Endothelial cell (in vitro differentiated cells): Measurements from ENCODE around the gene AQP1. TPM values are rescaled to one million over a fixed set of nuclear protein-coding genes. Genes with fewer than 3 reads are reported as not detected.

Source experiments
- DNase-seq: peaks from one replicate; pipeline ENCODE4 v3.0.0; 2021; ENCODE audit warnings: low spot score
- H3K27ac Mint-ChIP-seq: one replicate; pipeline ENCODE4 v1.8.0; 2021; ENCODE audit warnings: mixed read lengths, inconsistent platforms; ENCODE audit not compliant: unreplicated experiment
- H3K27me3 Mint-ChIP-seq: one replicate; pipeline ENCODE4 v1.8.0; 2021; ENCODE audit warnings: mild to moderate bottlenecking, moderate library complexity, mixed read lengths, inconsistent platforms; ENCODE audit not compliant: unreplicated experiment
- H3K36me3 Mint-ChIP-seq: one replicate; pipeline ENCODE4 v1.8.0; 2021; ENCODE audit warnings: mild to moderate bottlenecking, low read depth, mixed read lengths, inconsistent platforms; ENCODE audit not compliant: unreplicated experiment
- H3K4me1 Mint-ChIP-seq: one replicate; pipeline ENCODE4 v1.8.0; 2021; ENCODE audit warnings: mild to moderate bottlenecking, mixed read lengths, inconsistent platforms; ENCODE audit not compliant: unreplicated experiment
- H3K4me3 Mint-ChIP-seq: one replicate; pipeline ENCODE4 v1.8.0; 2021; ENCODE audit warnings: mild to moderate bottlenecking, mixed read lengths, inconsistent platforms; ENCODE audit not compliant: unreplicated experiment
- H3K9me3 Mint-ChIP-seq: one replicate; pipeline ENCODE4 v1.8.0; 2021; ENCODE audit warnings: mixed read lengths, inconsistent platforms; ENCODE audit not compliant: unreplicated experiment
- CTCF ChIP-seq: fragments of 200-600 bp; sonication (generic); IDR thresholded peaks from one replicate; pipeline ENCODE4 v1.5.0; 2021; ENCODE audit warnings: antibody characterized with exemption; ENCODE audit not compliant: unreplicated experiment
- long read RNA-seq: library from polyadenylated mRNA; unstranded; transcript quantifications from one replicate; pipeline ENCODE4 v2.0.0, GENCODE V29; 2020; ENCODE audit not compliant: unreplicated experiment
- total RNA-seq: library from RNA; stranded (reverse); fragmentation: NEBNext Ultra II Directional; extraction: Animal tissue kit (Norgen Biotek cat#: 25700); gene quantifications from one replicate; pipeline ENCODE4 v1.2.1, GENCODE V29; 2021; ENCODE audit not compliant: unreplicated experiment

Gene AQP1
- total RNA-seq = 2.7 TPM
- long read RNA-seq = 0 reads

DNA sequence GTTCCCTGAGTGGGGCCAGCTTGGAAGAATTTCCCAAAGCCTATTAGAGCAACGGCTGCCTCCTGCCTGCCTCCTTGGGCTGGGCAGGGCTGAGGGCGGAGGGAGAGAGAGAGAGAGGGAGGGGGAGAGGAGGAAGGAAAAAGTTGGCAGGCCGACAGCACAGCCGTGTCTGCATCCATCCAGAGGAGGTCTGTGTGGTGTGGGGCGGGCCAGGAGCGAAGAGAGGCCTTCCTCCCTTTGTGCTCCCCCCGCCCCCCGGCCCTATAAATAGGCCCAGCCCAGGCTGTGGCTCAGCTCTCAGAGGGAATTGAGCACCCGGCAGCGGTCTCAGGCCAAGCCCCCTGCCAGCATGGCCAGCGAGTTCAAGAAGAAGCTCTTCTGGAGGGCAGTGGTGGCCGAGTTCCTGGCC lies at the start of gene AQP1:
TSS of gene AQP1 (plus strand) at position 293 of the 409 bp plus-strand sequence. CDS start at position 350, 57 bp downstream.
- no peak for TF ChIP-seq CTCF
- no peak for DNase-seq
- no peaks in the 10 kb centered on the region for H3K9me3 Mint-ChIP-seq
- peaks cover 8% of the 10 kb centered on the region for H3K27me3 Mint-ChIP-seq
- peak within 1 kb of the TSS; percentile 48 for H3K27ac Mint-ChIP-seq
- H3K4me1 Mint-ChIP-seq = peaks cover 20% of the 10 kb centered on the region
- H3K36me3 Mint-ChIP-seq = peaks cover 3% of the 10 kb centered on the region
- H3K4me3 Mint-ChIP-seq = peak within 1 kb of the TSS; percentile 43

- Mint-ChIP-seq H3K36me3 (peaks cover 12% of the 10 kb centered on the region), H3K9me3 (no peaks in the 10 kb centered on the region)
Measured at GRCh38 chr7:30862995-30863705, 48.5 kb upstream of the AQP1 start.

DNA sequence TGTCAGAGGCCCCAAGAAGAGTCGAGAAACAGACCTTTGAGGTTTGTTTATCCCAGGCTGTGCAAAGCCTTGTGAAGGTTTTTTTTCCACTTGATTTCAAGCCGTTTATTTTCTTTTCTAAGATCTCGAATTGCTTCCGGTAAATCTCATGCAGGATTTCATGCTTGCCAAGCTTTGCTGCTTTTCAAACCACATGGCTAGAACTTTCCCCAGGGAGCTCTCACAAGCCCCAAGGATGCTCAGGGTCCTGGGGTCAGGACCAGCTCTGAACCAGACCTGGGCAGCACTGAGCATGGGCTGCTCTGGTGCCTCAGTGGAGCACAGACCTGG lies 48.0 kb upstream of the AQP1 start:
- no peak overlapping the region for H3K4me3 Mint-ChIP-seq
- peaks cover 12% of the 10 kb centered on the region for H3K4me1 Mint-ChIP-seq
- no peak overlapping the region for H3K27ac Mint-ChIP-seq
- H3K9me3 Mint-ChIP-seq = no peaks in the 10 kb centered on the region
- no peak for TF ChIP-seq CTCF
- peaks cover 12% of the 10 kb centered on the region for H3K36me3 Mint-ChIP-seq
- H3K27me3 Mint-ChIP-seq = peaks cover 3% of the 10 kb centered on the region
- no peak for DNase-seq

More at GRCh38 chr7:30862995-30863705, 48.5 kb upstream of the AQP1 start:
- no peak for DNase-seq
- no peak for TF ChIP-seq CTCF
- H3K27me3 Mint-ChIP-seq = peaks cover 3% of the 10 kb centered on the region
- peak overlapping the region; percentile 26 for H3K4me3 Mint-ChIP-seq
- peaks cover 12% of the 10 kb centered on the region for H3K4me1 Mint-ChIP-seq
- H3K27ac Mint-ChIP-seq = no peak overlapping the region

- H3K4me3 Mint-ChIP-seq = no peak overlapping the region
- H3K27ac Mint-ChIP-seq = no peak overlapping the region
- TF ChIP-seq CTCF = no peak
- DNase-seq = no peak
- peaks cover 12% of the 10 kb centered on the region for H3K4me1 Mint-ChIP-seq
- no peaks in the 10 kb centered on the region for H3K9me3 Mint-ChIP-seq
- H3K27me3 Mint-ChIP-seq = peaks cover 4% of the 10 kb centered on the region
- peaks cover 12% of the 10 kb centered on the region for H3K36me3 Mint-ChIP-seq
Measured at GRCh38 chr7:30864101-30864500, 47.6 kb upstream of the AQP1 start.

DNA sequence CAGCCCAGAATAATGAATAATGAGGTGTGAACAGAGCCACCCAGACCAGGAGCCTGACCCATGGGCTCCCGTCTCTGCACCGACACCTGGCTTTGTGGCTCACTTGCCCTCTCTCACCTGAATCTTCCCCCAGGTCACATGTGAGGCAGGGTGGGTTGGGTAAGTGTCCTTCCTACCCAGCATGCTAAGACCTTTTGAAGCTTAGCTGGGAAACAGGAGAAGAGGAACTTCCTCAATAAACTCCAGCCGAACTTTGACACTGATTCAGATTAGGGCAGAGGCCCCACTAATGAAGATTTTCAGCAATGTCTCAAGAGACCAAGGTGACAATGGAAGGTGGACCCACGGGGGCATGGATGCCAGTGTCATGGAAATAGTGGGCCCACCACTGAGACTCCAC lies 46.6 kb upstream of the AQP1 start:
- Mint-ChIP-seq H3K27me3 (peaks cover 7% of the 10 kb centered on the region), H3K4me3 (no peak overlapping the region), H3K36me3 (peaks cover 12% of the 10 kb centered on the region), H3K27ac (no peak overlapping the region), H3K9me3 (no peaks in the 10 kb centered on the region), H3K4me1 (peaks cover 18% of the 10 kb centered on the region)
- no peak for DNase-seq
- TF ChIP-seq CTCF = no peak
